HEK293T (cell line): ENCODE measurements around the gene RAPGEF5.

Experiments used
- ARNT ChIP-seq: fragments of 450-650 bp; IDR thresholded peaks from 2 replicates; pipeline ENCODE4 v1.6.1; 2017; ENCODE audit warnings: mild to moderate bottlenecking
- BHLHE40 ChIP-seq: fragments of 450-650 bp; IDR thresholded peaks from 2 replicates; pipeline ENCODE4 v1.6.1; 2016; ENCODE audit warnings: mild to moderate bottlenecking, moderate library complexity, borderline replicate concordance
- ELF4 ChIP-seq: fragments of 450-650 bp; IDR thresholded peaks from 2 replicates; pipeline ENCODE4 v1.6.1; 2017; ENCODE audit warnings: antibody characterized with exemption
- FOXA1 ChIP-seq: fragments of 450-650 bp; IDR thresholded peaks from 2 replicates; pipeline ENCODE4 v1.6.1; 2016; ENCODE audit warnings: mild to moderate bottlenecking
- FOXK2 ChIP-seq: fragments of 450-650 bp; IDR thresholded peaks from 2 replicates; pipeline ENCODE4 v1.6.1; 2016; ENCODE audit warnings: mild to moderate bottlenecking
- FOXM1 ChIP-seq: fragments of 450-650 bp; IDR thresholded peaks from 2 replicates; pipeline ENCODE4 v1.6.1; 2017; ENCODE audit warnings: mild to moderate bottlenecking, borderline replicate concordance
- L3MBTL2 ChIP-seq: fragments of 450-650 bp; conservative IDR thresholded peaks from 2 replicates; pipeline ENCODE4 v1.6.1; 2016; ENCODE audit warnings: mild to moderate bottlenecking
- NFRKB ChIP-seq: fragments of 450-650 bp; IDR thresholded peaks from 2 replicates; pipeline ENCODE4 v1.6.1; 2016; ENCODE audit warnings: mild to moderate bottlenecking, moderate library complexity
- SP1 ChIP-seq: fragments of 450-650 bp; IDR thresholded peaks from 2 replicates; pipeline ENCODE4 v1.6.1; 2017
- SUZ12 ChIP-seq: fragments of 450-650 bp; IDR thresholded peaks from 2 replicates; pipeline ENCODE4 v1.6.1; 2016; ENCODE audit warnings: mild to moderate bottlenecking
- TARDBP ChIP-seq: fragments of 450-650 bp; IDR thresholded peaks from 2 replicates; pipeline ENCODE4 v1.6.1; 2016
- ZNF384 ChIP-seq: fragments of 450-650 bp; IDR thresholded peaks from 2 replicates; pipeline ENCODE4 v1.6.1; 2016

DNA sequence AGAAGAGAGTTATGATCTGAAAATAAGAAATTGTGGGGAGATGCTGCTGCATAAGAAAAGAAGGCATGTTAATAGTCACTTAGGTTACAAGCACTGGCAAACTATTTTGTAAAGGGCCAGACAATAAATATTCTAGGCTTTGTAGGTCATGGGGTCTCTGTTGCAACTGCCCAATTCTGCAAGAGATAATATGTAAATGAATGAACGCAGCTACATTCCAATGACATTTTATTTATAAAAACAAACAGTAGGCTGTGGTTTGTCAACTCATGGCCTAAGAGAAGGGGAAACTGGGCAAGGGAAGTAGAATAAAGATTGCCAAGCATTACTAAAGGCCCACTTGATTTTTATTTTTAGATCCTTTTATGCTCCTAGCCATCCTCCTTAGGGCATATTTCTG is 133.1 kb downstream of the RAPGEF5 start:
- no peak for TF ChIP-seq TARDBP
- TF ChIP-seq ELF4, result no peak
- TF ChIP-seq BHLHE40, result no peak
- no peak for TF ChIP-seq L3MBTL2
- no peak for TF ChIP-seq NFRKB
- no peak for TF ChIP-seq FOXM1
- no peak for TF ChIP-seq ZNF384
- TF ChIP-seq FOXK2, result no peak
- no peak for TF ChIP-seq SUZ12
- no peak for TF ChIP-seq SP1
- TF ChIP-seq FOXA1, result no peak
- no peak for TF ChIP-seq ARNT
